Activated B cell treated with CpG ODN at 0.5 μM for 24 hours (primary cell): ENCODE results near the gene BEST1. TPM values are rescaled to one million over a fixed set of nuclear protein-coding genes. Genes with fewer than 3 reads are reported as not detected.
A peak's percentile ranks its signal among the peaks of the same experiment; 100 is the strongest.

ENCODE experiments used
- ATAC-seq: fragments of 200-7000 bp; cut with Tn5 transposase; one replicate; pipeline ENCODE4 v1.10.0; 2021; ENCODE audit warnings: low read depth, mild to moderate bottlenecking, moderate library complexity
- CTCF ChIA-PET: fragments of 350-600 bp; sonication (Branson Sonifier 250); formaldehyde crosslinking; loops from one replicate; lab custom pipeline; 2021; ENCODE audit warnings: antibody characterized with exemption; lab: Charles Lee
- POLR2A ChIA-PET: fragments of 350-600 bp; sonication (Branson Sonifier 250); formaldehyde crosslinking; loops from one replicate; lab custom pipeline; 2021; ENCODE audit warnings: antibody characterized with exemption; lab: Charles Lee
- DNase-seq: peaks from one replicate; pipeline ENCODE4 v3.0.0; 2022
- H3K27ac Mint-ChIP-seq: one replicate; pipeline ENCODE4 v1.8.0; 2020; ENCODE audit warnings: mixed read lengths
- H3K27me3 Mint-ChIP-seq: one replicate; pipeline ENCODE4 v1.8.0; 2021; ENCODE audit warnings: mixed read lengths
- H3K36me3 Mint-ChIP-seq: one replicate; pipeline ENCODE4 v1.8.0; 2021; ENCODE audit warnings: low read depth, mixed read lengths
- H3K4me1 Mint-ChIP-seq: one replicate; pipeline ENCODE4 v1.8.0; 2021; ENCODE audit warnings: mixed read lengths
- H3K4me3 Mint-ChIP-seq: one replicate; pipeline ENCODE4 v1.8.0; 2020; ENCODE audit warnings: mild to moderate bottlenecking, mixed read lengths
- H3K9me3 Mint-ChIP-seq: one replicate; pipeline ENCODE4 v1.8.0; 2020; ENCODE audit warnings: mixed read lengths
- intact Hi-C: fragments of 100-400 bp; cut with micrococcal nuclease; formaldehyde crosslinking; loops from one replicate; pipeline ENCODE4 v1.15.1; 2024
- total RNA-seq: library from RNA; stranded (reverse); gene quantifications from 2 replicates; pipeline ENCODE4 v1.2.3, GENCODE V29; 2022
- TF ChIP-seq, protein P1 (sequence below): fragments of 200-600 bp; IDR thresholded peaks from one replicate; pipeline ENCODE4 v1.8.0; 2022; ENCODE audit warnings: antibody characterized with exemption, mild to moderate bottlenecking

The BEST1 gene
- total RNA-seq, 1 donor from 2014 or later, result 0.16 TPM

GRCh38 chr11:61972672-61973475, 22.7 kb downstream of the BEST1 start:
- POLR2A ChIA-PET, result interaction anchor here (0.8 to 3.2 kb wide), 7 partner anchors 8 to 868 kb away, joined by 3 to 24 read pairs (median 5); partner anchors contain the start of gene FADS3
- Mint-ChIP-seq H3K4me1 (peaks cover 50% of the 10 kb centered on the region), H3K9me3 (no peaks in the 10 kb centered on the region), H3K4me3 (peak overlapping the region; percentile 72), H3K27me3 (no peaks in the 10 kb centered on the region), H3K36me3 (peaks cover 4% of the 10 kb centered on the region), H3K27ac (peak overlapping the region; percentile 76)
- DNase-seq (peak; percentile 12), ATAC-seq (no peak)
- intact Hi-C loops, result loop anchor here (2.0 kb wide), 1 partner anchor 52 kb away; no protein-coding TSS in a partner anchor
- CTCF ChIA-PET, result interaction anchor here (0.8 to 3.7 kb wide), 7 partner anchors 11 to 109 kb away, joined by 3 to 23 read pairs (median 4); no protein-coding TSS in a partner anchor
- TF ChIP-seq, protein P1, sequence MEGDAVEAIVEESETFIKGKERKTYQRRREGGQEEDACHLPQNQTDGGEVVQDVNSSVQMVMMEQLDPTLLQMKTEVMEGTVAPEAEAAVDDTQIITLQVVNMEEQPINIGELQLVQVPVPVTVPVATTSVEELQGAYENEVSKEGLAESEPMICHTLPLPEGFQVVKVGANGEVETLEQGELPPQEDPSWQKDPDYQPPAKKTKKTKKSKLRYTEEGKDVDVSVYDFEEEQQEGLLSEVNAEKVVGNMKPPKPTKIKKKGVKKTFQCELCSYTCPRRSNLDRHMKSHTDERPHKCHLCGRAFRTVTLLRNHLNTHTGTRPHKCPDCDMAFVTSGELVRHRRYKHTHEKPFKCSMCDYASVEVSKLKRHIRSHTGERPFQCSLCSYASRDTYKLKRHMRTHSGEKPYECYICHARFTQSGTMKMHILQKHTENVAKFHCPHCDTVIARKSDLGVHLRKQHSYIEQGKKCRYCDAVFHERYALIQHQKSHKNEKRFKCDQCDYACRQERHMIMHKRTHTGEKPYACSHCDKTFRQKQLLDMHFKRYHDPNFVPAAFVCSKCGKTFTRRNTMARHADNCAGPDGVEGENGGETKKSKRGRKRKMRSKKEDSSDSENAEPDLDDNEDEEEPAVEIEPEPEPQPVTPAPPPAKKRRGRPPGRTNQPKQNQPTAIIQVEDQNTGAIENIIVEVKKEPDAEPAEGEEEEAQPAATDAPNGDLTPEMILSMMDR, result no peak

DNA sequence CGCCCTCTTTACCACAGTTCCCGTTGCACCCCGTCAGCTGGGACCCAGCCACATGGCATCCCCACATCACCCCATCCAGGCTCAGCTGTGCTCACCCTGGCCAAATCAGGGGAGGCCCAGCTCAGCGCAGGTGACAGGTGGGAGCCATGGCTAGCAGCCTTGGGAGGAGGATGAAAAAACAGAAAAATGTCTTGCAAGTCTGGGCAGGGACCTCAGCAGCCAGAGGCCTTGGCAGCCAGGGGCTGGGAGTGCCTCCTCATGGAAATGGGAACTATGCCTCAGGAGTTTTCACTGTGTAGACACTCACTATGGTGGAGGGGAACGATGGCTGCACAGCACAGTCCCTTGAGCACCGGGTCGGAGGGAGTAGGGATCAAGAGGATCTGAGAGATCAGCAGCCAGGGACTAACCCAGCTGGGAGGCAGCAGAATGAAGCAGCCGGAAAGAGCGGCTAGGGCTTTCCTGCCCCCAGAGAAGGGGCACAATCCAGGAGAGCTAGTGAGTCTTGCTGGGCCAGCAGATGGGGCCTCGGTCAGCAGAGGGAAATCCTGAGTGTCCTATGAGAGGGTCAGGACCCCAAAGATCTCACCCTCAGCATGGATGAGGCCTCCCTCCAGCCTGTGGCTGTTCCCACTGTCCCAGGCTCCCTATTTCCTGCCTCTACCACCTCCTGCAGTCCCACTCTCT, 23.5 kb downstream of the BEST1 start:
- CTCF ChIA-PET, result interaction anchor here (1.7 kb wide), 1 partner anchor 11 kb away, joined by 5 read pairs; no protein-coding TSS in a partner anchor
- POLR2A ChIA-PET, result interaction anchor here (1.0 to 3.2 kb wide), 4 partner anchors 8 to 68 kb away, joined by 3 to 24 read pairs (median 4); no protein-coding TSS in a partner anchor
- DNase-seq, result peak; percentile 11

DNA sequence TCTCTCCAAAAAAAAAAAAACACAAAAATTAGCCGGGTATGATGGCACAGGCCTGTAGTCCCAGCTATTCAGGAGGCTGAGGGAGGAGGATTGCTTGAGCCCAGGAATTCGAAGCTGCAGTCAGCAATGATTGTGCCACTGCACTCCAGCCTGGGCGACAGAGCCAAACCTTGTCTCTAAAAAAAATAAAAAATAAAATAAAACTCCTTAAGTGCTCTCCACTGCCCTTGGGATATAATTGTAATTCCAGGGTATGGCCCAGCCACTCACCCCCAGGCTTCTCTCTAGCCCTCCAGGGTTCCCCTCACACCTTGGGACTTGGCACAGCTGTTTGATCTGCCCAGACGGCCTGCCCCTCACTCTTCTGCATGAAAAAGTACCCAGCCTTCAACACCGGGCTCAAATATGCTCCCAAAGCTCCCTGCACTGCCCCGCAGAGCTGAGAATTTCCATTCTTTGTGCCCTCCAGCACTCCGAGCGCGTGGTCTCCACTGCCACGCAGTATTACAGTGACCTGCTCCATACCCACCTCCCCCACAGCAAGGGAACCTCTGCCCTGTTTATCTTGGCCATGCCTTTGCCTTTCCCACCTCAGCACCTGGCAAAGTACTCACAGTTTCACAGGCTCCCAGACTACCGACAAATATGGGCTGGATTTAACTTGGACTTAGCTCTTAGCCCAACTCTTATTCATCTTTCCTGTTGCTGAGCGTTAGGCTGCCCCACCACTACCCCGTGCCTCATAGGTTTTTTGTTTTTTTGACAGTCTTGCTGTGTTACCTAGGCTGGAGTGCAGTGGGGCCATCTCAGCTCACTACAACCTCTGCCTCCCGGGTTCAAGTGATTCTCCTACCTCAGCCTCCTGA, 24.8 kb downstream of the BEST1 start:
- no peaks in the 10 kb centered on the region for H3K9me3 Mint-ChIP-seq
- DNase-seq, result no peak
- no peak overlapping the region for H3K27ac Mint-ChIP-seq
- peaks cover 33% of the 10 kb centered on the region for H3K4me1 Mint-ChIP-seq
- TF ChIP-seq, protein P1, result no peak
- H3K27me3 Mint-ChIP-seq, result no peaks in the 10 kb centered on the region
- intact Hi-C loops, result no loop called here
- no peaks in the 10 kb centered on the region for H3K36me3 Mint-ChIP-seq
- CTCF ChIA-PET, result no interaction called here
- ATAC-seq, result no peak
- POLR2A ChIA-PET, result interaction anchor here (1.0 kb wide), 1 partner anchor 67 kb away, joined by 3 read pairs; no protein-coding TSS in a partner anchor
- H3K4me3 Mint-ChIP-seq, result no peak overlapping the region

More for the DNA sequence above, 23.5 kb downstream of the BEST1 start:
- Mint-ChIP-seq H3K36me3 (no peaks in the 10 kb centered on the region), H3K4me3 (no peak overlapping the region), H3K4me1 (peaks cover 45% of the 10 kb centered on the region), H3K27ac (peak overlapping the region; percentile 76), H3K27me3 (no peaks in the 10 kb centered on the region), H3K9me3 (no peaks in the 10 kb centered on the region)
- intact Hi-C loops, result loop anchor here (2.0 kb wide), 1 partner anchor 51 kb away; no protein-coding TSS in a partner anchor
- TF ChIP-seq, protein P1, result no peak
- ATAC-seq, result no peak

GRCh38 chr11:61975638-61976419, 25.7 kb downstream of the BEST1 start:
- no peak overlapping the region for H3K27ac Mint-ChIP-seq
- H3K9me3 Mint-ChIP-seq, result no peaks in the 10 kb centered on the region
- DNase-seq, result no peak
- CTCF ChIA-PET, result no interaction called here
- TF ChIP-seq, protein P1, result no peak
- H3K4me3 Mint-ChIP-seq, result no peak overlapping the region
- intact Hi-C loops, result no loop called here
- POLR2A ChIA-PET, result interaction anchor here (0.8 to 2.0 kb wide), 2 partner anchors 8 to 11 kb away, joined by 3 to 10 read pairs; partner anchors contain the start of gene FTH1
- no peaks in the 10 kb centered on the region for H3K36me3 Mint-ChIP-seq
- H3K4me1 Mint-ChIP-seq, result peaks cover 28% of the 10 kb centered on the region
- H3K27me3 Mint-ChIP-seq, result no peaks in the 10 kb centered on the region
- no peak for ATAC-seq
